ENCODE measurements around the gene BIN2. TPM values are rescaled to one million over a fixed set of nuclear protein-coding genes. Genes with fewer than 3 reads are reported as not detected.
A peak's percentile ranks its signal among the peaks of the same experiment; 100 is the strongest.

The BIN2 gene
- total RNA-seq, 1 experiment from 2014 or later, result 0.20 TPM

DNA sequence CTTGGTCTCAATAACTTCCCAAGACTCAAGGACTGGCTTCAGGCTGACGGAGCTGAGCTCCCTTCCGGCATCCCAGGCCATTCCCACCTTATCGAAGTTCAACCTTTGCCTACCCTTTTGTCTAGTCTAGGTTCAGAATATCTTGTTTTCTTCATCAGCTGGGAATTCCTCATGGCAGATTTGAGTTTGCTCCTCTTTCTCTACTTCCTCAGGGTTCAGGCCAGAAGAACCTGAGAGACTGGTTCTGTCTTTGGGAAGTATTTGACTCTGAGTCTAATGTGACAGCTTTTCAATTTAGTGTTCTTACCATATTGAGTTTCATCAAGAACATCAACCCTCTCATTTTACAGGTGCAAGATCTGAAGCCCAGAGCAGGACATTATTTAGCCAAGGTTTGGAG, 2.1 kb downstream of the BIN2 start:
- TF ChIP-seq KAT7 (CRISPR knock-in tag; IDR thresholded peaks at IDR 0.05; ENCODE audit: borderline replicate concordance), result no peak
- TF ChIP-seq, protein P1, sequence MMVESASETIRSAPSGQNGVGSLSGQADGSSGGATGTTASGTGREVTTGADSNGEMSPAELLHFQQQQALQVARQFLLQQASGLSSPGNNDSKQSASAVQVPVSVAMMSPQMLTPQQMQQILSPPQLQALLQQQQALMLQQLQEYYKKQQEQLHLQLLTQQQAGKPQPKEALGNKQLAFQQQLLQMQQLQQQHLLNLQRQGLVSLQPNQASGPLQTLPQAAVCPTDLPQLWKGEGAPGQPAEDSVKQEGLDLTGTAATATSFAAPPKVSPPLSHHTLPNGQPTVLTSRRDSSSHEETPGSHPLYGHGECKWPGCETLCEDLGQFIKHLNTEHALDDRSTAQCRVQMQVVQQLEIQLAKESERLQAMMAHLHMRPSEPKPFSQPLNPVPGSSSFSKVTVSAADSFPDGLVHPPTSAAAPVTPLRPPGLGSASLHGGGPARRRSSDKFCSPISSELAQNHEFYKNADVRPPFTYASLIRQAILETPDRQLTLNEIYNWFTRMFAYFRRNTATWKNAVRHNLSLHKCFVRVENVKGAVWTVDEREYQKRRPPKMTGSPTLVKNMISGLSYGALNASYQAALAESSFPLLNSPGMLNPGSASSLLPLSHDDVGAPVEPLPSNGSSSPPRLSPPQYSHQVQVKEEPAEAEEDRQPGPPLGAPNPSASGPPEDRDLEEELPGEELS (CRISPR knock-in tag; IDR thresholded peaks at IDR 0.05), result no peak
- no peak for TF ChIP-seq ZNF263 (CRISPR knock-in tag; IDR thresholded peaks at IDR 0.05; ENCODE audit: low read depth)
- no peak for TF ChIP-seq CREB1 (CRISPR knock-in tag; IDR thresholded peaks at IDR 0.05)
- TF ChIP-seq, protein P2, sequence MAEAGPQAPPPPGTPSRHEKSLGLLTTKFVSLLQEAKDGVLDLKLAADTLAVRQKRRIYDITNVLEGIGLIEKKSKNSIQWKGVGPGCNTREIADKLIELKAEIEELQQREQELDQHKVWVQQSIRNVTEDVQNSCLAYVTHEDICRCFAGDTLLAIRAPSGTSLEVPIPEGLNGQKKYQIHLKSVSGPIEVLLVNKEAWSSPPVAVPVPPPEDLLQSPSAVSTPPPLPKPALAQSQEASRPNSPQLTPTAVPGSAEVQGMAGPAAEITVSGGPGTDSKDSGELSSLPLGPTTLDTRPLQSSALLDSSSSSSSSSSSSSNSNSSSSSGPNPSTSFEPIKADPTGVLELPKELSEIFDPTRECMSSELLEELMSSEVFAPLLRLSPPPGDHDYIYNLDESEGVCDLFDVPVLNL (CRISPR knock-in tag; IDR thresholded peaks at IDR 0.05; ENCODE audit: borderline replicate concordance, low read depth), result no peak
- TF ChIP-seq, protein P3, sequence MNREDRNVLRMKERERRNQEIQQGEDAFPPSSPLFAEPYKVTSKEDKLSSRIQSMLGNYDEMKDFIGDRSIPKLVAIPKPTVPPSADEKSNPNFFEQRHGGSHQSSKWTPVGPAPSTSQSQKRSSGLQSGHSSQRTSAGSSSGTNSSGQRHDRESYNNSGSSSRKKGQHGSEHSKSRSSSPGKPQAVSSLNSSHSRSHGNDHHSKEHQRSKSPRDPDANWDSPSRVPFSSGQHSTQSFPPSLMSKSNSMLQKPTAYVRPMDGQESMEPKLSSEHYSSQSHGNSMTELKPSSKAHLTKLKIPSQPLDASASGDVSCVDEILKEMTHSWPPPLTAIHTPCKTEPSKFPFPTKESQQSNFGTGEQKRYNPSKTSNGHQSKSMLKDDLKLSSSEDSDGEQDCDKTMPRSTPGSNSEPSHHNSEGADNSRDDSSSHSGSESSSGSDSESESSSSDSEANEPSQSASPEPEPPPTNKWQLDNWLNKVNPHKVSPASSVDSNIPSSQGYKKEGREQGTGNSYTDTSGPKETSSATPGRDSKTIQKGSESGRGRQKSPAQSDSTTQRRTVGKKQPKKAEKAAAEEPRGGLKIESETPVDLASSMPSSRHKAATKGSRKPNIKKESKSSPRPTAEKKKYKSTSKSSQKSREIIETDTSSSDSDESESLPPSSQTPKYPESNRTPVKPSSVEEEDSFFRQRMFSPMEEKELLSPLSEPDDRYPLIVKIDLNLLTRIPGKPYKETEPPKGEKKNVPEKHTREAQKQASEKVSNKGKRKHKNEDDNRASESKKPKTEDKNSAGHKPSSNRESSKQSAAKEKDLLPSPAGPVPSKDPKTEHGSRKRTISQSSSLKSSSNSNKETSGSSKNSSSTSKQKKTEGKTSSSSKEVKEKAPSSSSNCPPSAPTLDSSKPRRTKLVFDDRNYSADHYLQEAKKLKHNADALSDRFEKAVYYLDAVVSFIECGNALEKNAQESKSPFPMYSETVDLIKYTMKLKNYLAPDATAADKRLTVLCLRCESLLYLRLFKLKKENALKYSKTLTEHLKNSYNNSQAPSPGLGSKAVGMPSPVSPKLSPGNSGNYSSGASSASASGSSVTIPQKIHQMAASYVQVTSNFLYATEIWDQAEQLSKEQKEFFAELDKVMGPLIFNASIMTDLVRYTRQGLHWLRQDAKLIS (CRISPR knock-in tag; IDR thresholded peaks at IDR 0.05; ENCODE audit: borderline replicate concordance), result no peak
- H3K27me3 Mint-ChIP-seq (ENCODE audit: low read depth), result no peaks in the 10 kb centered on the region
- DNase-seq (ENCODE audit: low spot score), result no peak
- POLR2A ChIA-PET, result interaction anchor here (0.6 kb wide), 1 partner anchor 239 kb away, joined by 3 read pairs; the partner anchor contains the start of gene CSRNP2
- H3K9me3 Mint-ChIP-seq, result no peaks in the 10 kb centered on the region
- H3K36me3 Mint-ChIP-seq, result no peaks in the 10 kb centered on the region
- no peak overlapping the region for H3K4me3 Mint-ChIP-seq
- no peak for ATAC-seq
- CTCF ChIA-PET, result interaction anchor here (0.7 to 2.6 kb wide), 3 partner anchors 20 to 566 kb away, joined by 3 to 14 read pairs (median 4); partner anchors contain the start of gene SMAGP
- no peak overlapping the region for H3K27ac Mint-ChIP-seq
- H3K4me1 Mint-ChIP-seq, result peaks cover 31% of the 10 kb centered on the region

DNA sequence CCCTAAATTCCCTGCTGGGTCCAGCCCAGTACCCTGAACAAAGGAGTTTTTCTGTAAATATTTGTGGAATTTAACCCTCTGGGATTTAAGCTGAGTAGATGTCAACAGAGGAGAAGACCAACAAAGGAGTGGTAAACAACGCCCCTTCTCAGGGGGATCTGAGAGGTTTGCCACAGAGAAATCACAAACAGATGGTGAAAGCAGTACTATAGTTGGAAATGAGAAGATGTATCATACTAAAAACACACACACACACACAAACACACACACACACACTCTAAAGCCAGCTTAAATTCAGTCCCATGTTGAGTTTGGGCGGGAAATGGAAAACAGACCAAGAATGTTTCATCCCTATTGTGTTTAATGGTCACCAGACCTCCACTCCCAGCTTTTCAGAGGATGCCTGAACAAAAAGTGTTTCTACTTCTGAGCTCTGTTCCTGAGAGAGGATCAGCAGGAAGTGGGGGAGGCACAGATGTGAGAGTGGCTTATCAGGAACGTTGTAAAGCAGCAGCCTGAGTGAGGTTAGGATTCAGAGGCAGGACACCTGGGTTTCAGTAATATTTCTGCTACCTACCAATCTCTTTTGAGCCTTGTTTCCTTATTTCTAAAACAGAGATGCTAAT, 3.2 kb downstream of the BIN2 start:
- peak; percentile 86 for ATAC-seq
- no peak overlapping the region for H3K4me3 Mint-ChIP-seq
- H3K9me3 Mint-ChIP-seq, result no peaks in the 10 kb centered on the region
- ChIA-PET POLR2A (interaction anchor here (0.6 to 1.2 kb wide), 7 partner anchors 82 to 391 kb away, joined by 3 to 6 read pairs (median 3); partner anchors contain the start of genes DAZAP2 and POU6F1), CTCF (interaction anchor here (0.5 to 2.6 kb wide), 8 partner anchors 12 to 496 kb away, joined by 3 to 14 read pairs (median 3); partner anchors contain the start of gene SMAGP)
- no peak for DNase-seq (ENCODE audit: low spot score)
- no peaks in the 10 kb centered on the region for H3K27me3 Mint-ChIP-seq (ENCODE audit: low read depth)
- peak overlapping the region; percentile 93 for H3K27ac Mint-ChIP-seq
- H3K4me1 Mint-ChIP-seq, result peaks cover 31% of the 10 kb centered on the region
- H3K36me3 Mint-ChIP-seq, result no peaks in the 10 kb centered on the region
- TF ChIP-seq GRHL2 (CRISPR knock-in tag; IDR thresholded peaks at IDR 0.05; ENCODE audit: insufficient replicate concordance, severe bottlenecking) (no peak), CREM (CRISPR knock-in tag; IDR thresholded peaks at IDR 0.05) (no peak), ZNF121 (CRISPR knock-in tag; IDR thresholded peaks at IDR 0.05) (no peak), KAT7 (CRISPR knock-in tag; IDR thresholded peaks at IDR 0.05; ENCODE audit: borderline replicate concordance) (no peak), SMAD3 (CRISPR knock-in tag; IDR thresholded peaks at IDR 0.05; ENCODE audit: borderline replicate concordance) (no peak)
- TF ChIP-seq, protein P4, sequence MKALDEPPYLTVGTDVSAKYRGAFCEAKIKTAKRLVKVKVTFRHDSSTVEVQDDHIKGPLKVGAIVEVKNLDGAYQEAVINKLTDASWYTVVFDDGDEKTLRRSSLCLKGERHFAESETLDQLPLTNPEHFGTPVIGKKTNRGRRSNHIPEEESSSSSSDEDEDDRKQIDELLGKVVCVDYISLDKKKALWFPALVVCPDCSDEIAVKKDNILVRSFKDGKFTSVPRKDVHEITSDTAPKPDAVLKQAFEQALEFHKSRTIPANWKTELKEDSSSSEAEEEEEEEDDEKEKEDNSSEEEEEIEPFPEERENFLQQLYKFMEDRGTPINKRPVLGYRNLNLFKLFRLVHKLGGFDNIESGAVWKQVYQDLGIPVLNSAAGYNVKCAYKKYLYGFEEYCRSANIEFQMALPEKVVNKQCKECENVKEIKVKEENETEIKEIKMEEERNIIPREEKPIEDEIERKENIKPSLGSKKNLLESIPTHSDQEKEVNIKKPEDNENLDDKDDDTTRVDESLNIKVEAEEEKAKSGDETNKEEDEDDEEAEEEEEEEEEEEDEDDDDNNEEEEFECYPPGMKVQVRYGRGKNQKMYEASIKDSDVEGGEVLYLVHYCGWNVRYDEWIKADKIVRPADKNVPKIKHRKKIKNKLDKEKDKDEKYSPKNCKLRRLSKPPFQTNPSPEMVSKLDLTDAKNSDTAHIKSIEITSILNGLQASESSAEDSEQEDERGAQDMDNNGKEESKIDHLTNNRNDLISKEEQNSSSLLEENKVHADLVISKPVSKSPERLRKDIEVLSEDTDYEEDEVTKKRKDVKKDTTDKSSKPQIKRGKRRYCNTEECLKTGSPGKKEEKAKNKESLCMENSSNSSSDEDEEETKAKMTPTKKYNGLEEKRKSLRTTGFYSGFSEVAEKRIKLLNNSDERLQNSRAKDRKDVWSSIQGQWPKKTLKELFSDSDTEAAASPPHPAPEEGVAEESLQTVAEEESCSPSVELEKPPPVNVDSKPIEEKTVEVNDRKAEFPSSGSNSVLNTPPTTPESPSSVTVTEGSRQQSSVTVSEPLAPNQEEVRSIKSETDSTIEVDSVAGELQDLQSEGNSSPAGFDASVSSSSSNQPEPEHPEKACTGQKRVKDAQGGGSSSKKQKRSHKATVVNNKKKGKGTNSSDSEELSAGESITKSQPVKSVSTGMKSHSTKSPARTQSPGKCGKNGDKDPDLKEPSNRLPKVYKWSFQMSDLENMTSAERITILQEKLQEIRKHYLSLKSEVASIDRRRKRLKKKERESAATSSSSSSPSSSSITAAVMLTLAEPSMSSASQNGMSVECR (CRISPR knock-in tag; IDR thresholded peaks at IDR 0.05; ENCODE audit: borderline replicate concordance), result no peak
- TF ChIP-seq, protein P5, sequence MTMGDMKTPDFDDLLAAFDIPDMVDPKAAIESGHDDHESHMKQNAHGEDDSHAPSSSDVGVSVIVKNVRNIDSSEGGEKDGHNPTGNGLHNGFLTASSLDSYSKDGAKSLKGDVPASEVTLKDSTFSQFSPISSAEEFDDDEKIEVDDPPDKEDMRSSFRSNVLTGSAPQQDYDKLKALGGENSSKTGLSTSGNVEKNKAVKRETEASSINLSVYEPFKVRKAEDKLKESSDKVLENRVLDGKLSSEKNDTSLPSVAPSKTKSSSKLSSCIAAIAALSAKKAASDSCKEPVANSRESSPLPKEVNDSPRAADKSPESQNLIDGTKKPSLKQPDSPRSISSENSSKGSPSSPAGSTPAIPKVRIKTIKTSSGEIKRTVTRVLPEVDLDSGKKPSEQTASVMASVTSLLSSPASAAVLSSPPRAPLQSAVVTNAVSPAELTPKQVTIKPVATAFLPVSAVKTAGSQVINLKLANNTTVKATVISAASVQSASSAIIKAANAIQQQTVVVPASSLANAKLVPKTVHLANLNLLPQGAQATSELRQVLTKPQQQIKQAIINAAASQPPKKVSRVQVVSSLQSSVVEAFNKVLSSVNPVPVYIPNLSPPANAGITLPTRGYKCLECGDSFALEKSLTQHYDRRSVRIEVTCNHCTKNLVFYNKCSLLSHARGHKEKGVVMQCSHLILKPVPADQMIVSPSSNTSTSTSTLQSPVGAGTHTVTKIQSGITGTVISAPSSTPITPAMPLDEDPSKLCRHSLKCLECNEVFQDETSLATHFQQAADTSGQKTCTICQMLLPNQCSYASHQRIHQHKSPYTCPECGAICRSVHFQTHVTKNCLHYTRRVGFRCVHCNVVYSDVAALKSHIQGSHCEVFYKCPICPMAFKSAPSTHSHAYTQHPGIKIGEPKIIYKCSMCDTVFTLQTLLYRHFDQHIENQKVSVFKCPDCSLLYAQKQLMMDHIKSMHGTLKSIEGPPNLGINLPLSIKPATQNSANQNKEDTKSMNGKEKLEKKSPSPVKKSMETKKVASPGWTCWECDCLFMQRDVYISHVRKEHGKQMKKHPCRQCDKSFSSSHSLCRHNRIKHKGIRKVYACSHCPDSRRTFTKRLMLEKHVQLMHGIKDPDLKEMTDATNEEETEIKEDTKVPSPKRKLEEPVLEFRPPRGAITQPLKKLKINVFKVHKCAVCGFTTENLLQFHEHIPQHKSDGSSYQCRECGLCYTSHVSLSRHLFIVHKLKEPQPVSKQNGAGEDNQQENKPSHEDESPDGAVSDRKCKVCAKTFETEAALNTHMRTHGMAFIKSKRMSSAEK (CRISPR knock-in tag; IDR thresholded peaks at IDR 0.05; ENCODE audit: borderline replicate concordance), result no peak

All from WTC11 (cell line).